Measurements from ENCODE around the gene SDCCAG8. TPM values are rescaled to one million over a fixed set of nuclear protein-coding genes. Genes with fewer than 3 reads are reported as not detected.

The SDCCAG8 gene
- total RNA-seq, 1 donor from 2014 or later, result 97.1 TPM

GRCh38 chr1:243349128-243349527 is 93.3 kb downstream of the SDCCAG8 start:
- Histone ChIP-seq H3K27ac (no peak overlapping the region), H3K27me3 (no peaks in the 10 kb centered on the region), H3K4me3 (no peak overlapping the region), H3K36me3 (peaks cover 8 to 13% of the 10 kb centered on the region in 2 donors), H3K9me3 (no peaks in the 10 kb centered on the region), H3K4me1 (no peaks in the 10 kb centered on the region)
- intact Hi-C loops (cut with DNase I), result loop anchor here (10.0 kb wide), 1 partner anchor 396 kb away; no protein-coding TSS in a partner anchor
- TF ChIP-seq, protein P1, sequence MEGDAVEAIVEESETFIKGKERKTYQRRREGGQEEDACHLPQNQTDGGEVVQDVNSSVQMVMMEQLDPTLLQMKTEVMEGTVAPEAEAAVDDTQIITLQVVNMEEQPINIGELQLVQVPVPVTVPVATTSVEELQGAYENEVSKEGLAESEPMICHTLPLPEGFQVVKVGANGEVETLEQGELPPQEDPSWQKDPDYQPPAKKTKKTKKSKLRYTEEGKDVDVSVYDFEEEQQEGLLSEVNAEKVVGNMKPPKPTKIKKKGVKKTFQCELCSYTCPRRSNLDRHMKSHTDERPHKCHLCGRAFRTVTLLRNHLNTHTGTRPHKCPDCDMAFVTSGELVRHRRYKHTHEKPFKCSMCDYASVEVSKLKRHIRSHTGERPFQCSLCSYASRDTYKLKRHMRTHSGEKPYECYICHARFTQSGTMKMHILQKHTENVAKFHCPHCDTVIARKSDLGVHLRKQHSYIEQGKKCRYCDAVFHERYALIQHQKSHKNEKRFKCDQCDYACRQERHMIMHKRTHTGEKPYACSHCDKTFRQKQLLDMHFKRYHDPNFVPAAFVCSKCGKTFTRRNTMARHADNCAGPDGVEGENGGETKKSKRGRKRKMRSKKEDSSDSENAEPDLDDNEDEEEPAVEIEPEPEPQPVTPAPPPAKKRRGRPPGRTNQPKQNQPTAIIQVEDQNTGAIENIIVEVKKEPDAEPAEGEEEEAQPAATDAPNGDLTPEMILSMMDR (IDR thresholded peaks at IDR 0.05), result no peak
- no peak for DNase-seq (ENCODE audit: low spot score in 2 of 2)

- no peak overlapping the region for H3K4me3 ChIP-seq
- H3K9me3 ChIP-seq, result no peaks in the 10 kb centered on the region
- no peak for DNase-seq (ENCODE audit: low spot score in 2 of 2)
- H3K4me1 ChIP-seq, result no peaks in the 10 kb centered on the region
- H3K27me3 ChIP-seq, result no peaks in the 10 kb centered on the region
- TF ChIP-seq, protein P1 (IDR thresholded peaks at IDR 0.05), result no peak
- H3K27ac ChIP-seq, result no peak overlapping the region
- intact Hi-C loops (cut with DNase I), result no loop called here
- peaks cover 8 to 13% of the 10 kb centered on the region in 2 donors for H3K36me3 ChIP-seq
These were observed 95.5 kb downstream of the SDCCAG8 start for GRCh38 chr1:243351337-243351736.

DNA sequence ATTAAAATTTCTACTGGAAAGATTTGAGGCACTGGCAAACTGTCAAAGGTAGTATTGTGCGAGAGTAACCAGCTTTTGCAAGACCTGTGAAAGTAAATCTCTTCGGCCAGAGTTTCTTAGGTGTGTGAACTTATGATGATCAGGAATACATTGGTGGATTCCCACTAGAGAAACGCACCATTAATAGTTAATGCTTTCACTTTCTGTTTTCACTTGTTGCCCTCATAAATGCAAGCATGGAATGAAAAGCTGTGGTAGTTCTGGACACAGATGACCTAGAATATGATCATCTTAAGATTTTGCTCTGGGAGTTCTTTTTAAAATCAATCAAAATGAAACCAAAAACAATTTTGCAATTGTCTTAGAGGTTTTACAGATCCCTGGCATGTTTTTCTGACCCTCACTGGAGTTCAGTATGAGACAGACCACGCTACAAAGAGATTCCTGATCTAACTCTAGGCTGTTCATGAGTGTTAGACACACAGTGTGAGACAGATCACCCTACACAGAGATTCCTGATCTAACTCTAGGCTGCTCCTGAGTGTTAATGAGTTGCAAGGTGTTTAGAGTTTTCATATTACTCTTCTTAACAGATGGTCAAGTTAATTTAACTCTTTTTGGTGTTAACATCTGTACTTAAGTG is 98.8 kb downstream of the SDCCAG8 start:
- peak overlapping the region; percentile 30 to 37 for H3K4me3 ChIP-seq
- no peaks in the 10 kb centered on the region for H3K27me3 ChIP-seq
- H3K36me3 ChIP-seq, result peaks cover 4 to 15% of the 10 kb centered on the region in 2 donors
- TF ChIP-seq, protein P1 (IDR thresholded peaks at IDR 0.05), result no peak
- no peaks in the 10 kb centered on the region for H3K4me1 ChIP-seq
- no peak for DNase-seq (ENCODE audit: low spot score in 2 of 2)
- H3K9me3 ChIP-seq, result no peaks in the 10 kb centered on the region
- no peak overlapping the region for H3K27ac ChIP-seq
- intact Hi-C loops (cut with DNase I), result no loop called here

- TF ChIP-seq, protein P1 (IDR thresholded peaks at IDR 0.05), result no peak
- no peak overlapping the region for H3K27ac ChIP-seq
- intact Hi-C loops (cut with DNase I), result no loop called here
These were observed 108.0 kb downstream of the SDCCAG8 start for GRCh38 chr1:243363832-243364231.

DNA sequence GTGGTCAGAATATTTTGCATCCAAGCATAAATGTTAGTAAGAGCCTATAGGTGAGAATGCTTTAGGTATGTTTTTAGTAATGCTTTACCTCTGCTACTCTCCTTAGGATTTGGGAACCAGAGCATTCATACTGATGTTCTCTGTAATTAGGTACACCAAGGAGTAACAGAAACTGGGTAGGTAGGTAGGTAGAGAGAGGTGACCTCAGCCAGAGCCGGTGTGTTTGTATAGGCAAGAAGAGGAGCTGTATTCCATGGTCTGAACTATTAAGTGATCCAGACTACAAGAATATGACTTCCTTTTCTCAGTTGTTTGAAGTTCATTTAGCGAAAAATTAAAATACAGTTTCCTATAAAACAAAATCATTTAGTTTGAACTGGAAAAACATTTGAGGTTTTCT is 108.5 kb downstream of the SDCCAG8 start:
- no peaks in the 10 kb centered on the region for H3K4me1 ChIP-seq
- peaks cover 0 to 19% of the 10 kb centered on the region in 2 donors for H3K36me3 ChIP-seq
- TF ChIP-seq, protein P1 (IDR thresholded peaks at IDR 0.05), result no peak
- no peak overlapping the region for H3K4me3 ChIP-seq
- no peak for DNase-seq (ENCODE audit: low spot score in 2 of 2)
- intact Hi-C loops (cut with DNase I), result no loop called here
- no peaks in the 10 kb centered on the region for H3K9me3 ChIP-seq
- H3K27me3 ChIP-seq, result no peaks in the 10 kb centered on the region
- H3K27ac ChIP-seq, result no peak overlapping the region

More at GRCh38 chr1:243363832-243364231, 108.0 kb downstream of the SDCCAG8 start:
- H3K9me3 ChIP-seq, result no peaks in the 10 kb centered on the region
- H3K4me1 ChIP-seq, result no peaks in the 10 kb centered on the region
- H3K4me3 ChIP-seq, result no peak overlapping the region
- no peaks in the 10 kb centered on the region for H3K27me3 ChIP-seq
- peaks cover 0 to 19% of the 10 kb centered on the region in 2 donors for H3K36me3 ChIP-seq
- no peak for DNase-seq (ENCODE audit: low spot score in 2 of 2)
